Posterior vena cava (tissue), 2 donors: Measurements from ENCODE around the gene CNTNAP2. TPM values are rescaled to one million over a fixed set of nuclear protein-coding genes. Genes with fewer than 3 reads are reported as not detected.
"Not testable (repeated sequence)": the region's sequence is repeated elsewhere in the genome, so short reads cannot be mapped to it uniquely, and the experiment has no call there.

Experiments used
- DNase-seq: peaks from one replicate; pipeline ENCODE4 v3.0.0-alpha.2; 2020; ENCODE audit warnings: low spot score
- intact Hi-C, 2 donors: fragments of 100-400 bp; cut with DNase I; formaldehyde crosslinking; loops; one replicate each; pipeline versions ENCODE4 v1.14.1 to v1.14.2; 2022 to 2023
- total RNA-seq, 2 donors: library from RNA; stranded (reverse); fragmentation: NEBNext Ultra II Directional; extraction: Animal tissue kit (Norgen Biotek cat#: 25700); gene quantifications; one replicate each; pipeline ENCODE4 v1.2.1, GENCODE V29; 2021
- donor health status: DM: yes; HTN: yes; CAD: no.
- donor health status: DM: yes; HTN: yes; CAD: no.

Gene CNTNAP2
- total RNA-seq, 2 donors from 2014 or later: not detected

DNA sequence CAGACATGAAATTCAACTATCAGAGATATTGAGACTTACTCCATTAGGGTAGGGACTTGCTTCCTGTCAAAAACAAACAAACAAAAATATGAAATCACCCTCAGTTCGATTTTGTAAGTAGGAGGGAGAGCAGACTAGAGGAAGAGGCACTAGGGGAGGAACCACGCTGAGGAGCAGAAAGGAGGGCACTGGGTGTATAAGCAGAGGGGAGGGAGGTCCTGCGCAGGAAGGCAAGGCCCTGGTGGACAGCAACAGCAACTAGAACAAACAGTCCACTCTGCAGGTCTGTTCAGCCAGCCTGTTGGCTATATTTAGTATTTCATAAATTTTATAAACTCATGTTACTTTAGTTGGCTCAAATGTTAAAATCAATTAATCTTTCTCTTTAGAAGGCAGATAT, 1536.9 kb downstream of the CNTNAP2 start:
- DNase-seq: no peak
- intact Hi-C loops: no loop called here

DNA sequence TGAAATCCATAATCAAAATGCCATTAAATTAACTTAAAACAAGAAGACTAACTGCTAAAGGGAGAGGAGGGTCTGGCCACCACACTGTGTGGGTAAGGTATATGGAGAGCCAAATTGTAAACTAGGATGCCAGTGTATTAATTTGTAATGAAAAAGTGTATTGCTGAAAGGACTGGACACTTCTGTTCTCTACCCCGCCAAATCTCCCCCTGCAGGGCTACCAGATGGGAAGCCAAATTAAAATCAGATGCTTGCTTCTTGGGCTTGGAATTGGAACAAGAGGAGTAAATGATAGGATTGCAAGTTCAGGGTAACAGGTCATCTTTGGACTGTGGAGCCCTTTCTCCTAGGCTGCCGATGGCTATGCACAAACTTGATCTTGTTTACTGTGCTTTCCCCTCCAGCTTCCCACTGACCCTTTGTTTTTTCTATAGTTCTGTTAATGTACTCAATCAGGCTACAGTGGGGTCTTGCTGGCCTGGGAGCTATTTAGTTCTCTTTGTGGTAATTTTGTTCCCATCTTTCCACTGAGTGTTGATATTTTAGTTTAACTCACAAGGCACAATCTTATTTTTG, 1541.9 kb downstream of the CNTNAP2 start:
- no peak for DNase-seq
- intact Hi-C loops: no loop called here

- intact Hi-C loops: no loop called here
- no peak for DNase-seq
Observed at GRCh38 chr7:147659036-147659995, 1542.7 kb downstream of the CNTNAP2 start.

DNA sequence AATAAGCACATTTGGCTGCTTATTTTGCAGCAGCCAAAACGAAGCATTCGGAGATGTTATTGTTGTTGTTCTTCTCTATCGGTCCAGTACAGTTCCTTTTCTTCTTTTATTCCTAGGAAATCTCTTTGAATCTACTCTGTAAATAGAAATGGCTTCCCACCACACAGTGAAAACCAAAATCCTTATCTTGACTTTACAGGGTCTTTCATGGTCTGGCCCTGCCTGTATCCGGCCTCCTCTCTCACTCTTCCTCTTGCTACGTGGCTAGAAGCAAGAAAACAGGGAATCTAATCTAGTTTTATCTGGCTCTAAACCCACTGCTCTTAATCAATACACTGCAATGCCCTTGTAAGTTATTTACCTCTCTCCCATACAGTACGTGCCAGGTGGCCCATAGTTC, 1547.9 kb downstream of the CNTNAP2 start:
- intact Hi-C loops: no loop called here
- DNase-seq: no peak

- intact Hi-C loops: no loop called here
- peak; percentile 56 for DNase-seq
Observed at GRCh38 chr7:147670759-147671158, 1554.2 kb downstream of the CNTNAP2 start.

DNA sequence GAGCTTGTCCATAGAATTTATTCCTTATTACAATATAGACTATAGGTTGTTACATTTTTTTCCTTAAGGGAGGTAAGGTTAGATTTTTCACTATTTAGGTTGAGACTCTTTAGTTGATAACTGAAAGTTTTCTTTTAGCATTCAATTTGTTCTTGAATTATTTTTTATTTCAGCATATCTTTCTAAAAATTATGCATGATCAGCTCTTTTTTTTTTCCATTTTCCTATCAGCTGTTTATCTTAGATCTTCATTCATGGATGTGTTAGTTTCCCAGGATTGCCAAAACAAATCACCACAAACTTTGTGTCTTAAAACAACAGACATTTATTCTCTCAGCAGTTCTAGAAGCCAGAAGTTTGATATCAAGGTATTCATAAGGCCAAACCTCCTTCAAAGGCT, 1558.1 kb downstream of the CNTNAP2 start:
- intact Hi-C loops: no loop called here
- DNase-seq: no peak

DNA sequence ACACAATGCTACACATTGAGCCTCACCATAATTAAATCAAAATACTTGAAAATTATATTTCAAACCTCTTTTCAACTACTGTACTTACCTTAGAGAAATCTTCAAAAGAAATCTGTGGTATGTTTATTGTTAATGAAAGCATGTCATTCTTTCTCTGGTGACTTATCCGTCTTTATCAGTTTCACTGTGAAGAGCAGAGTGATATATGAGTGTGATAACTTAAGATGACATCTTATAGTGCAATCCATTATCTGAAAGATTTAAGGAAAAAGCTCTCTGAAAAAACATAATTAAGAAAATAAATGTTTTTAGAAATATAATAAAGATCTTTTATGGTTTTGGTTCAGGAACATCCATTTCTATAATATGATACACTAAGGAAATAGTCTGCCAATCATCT, 1562.3 kb downstream of the CNTNAP2 start:
- intact Hi-C loops: no loop called here

DNA sequence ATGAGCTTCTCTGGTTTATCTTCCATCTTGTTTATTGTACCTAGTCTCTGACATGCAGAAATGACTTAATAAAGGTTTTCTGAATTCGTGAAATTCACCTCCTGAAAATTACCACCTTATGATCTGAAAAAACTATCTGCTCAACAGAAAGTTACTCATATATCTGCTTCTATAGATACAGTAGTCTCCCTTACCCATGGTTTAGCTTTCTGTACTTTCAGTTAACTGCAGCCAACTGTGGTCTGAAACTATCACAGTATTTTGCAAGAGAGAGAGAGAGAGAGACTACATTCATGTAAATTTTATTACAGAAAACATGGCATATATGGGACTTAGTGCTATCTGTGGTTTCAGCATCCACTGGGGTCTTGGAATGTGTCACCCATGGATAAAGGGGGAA, 1564.9 kb downstream of the CNTNAP2 start:
- intact Hi-C loops: no loop called here
- no peak for DNase-seq

More for the DNA sequence above, 1562.3 kb downstream of the CNTNAP2 start:
- no peak for DNase-seq

DNA sequence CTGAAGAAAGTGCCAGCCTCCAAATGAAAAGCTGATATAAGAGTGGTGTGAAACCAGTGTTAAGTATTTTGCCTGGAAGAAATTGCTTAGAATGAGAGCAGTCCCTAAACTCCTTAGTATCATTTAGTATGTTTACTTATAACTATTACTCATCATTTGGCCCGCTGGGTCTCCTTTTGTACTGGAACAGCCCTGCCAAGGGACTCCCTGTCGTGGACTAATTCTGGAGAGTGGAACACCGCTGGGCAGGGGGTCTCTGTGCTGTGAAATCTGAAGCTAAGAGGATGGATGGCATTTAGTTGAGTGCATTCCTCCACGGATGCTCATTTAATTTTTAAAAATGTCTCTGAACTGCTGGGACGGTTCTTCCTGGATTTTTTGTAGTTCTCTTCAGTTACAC, 1584.1 kb downstream of the CNTNAP2 start:
- no peak for DNase-seq
- intact Hi-C loops: no loop called here

DNA sequence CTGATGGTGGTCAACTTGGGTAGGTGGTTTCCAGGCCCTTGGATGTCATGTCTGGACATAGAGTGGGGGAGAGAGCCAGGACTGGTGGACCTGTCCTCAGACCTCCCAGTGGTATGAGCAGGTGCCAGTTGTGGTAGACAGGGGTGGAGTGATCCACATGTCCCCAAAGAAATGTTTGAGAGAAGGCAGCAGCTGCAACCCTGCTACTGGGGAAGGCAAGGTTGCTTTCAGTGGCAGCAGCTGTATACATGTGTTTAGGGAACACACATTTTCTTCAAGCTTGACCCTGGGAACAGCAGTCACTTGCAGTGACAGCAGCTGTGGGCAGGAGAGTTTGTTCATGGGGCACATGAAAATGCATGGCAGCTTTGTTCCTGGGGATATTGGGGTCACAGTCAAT, 1591.3 kb downstream of the CNTNAP2 start:
- intact Hi-C loops: no loop called here
- no peak for DNase-seq

- DNase-seq: no peak
- intact Hi-C loops: no loop called here
Observed at GRCh38 chr7:147708871-147709270, 1592.3 kb downstream of the CNTNAP2 start.

DNA sequence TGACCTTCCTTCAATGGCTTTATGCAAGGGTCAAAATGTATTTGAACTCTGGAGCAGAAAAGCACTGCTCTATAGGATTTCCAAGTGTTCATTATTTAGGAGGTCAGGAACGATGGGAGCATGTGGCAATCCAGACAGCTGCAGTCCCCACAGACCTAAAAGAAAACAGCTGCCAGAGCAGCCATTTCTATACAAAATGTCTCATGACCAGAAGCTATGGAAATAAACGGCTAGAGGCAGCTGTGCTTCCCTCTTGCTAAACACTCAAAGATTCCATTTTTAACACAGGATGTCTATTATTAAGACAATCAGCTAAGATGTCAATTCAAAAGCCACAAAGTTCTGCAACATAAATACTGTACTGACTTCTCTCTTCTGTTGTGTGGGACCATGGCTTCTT, 1594.8 kb downstream of the CNTNAP2 start:
- intact Hi-C loops: no loop called here
- DNase-seq: no peak

GRCh38 chr7:147721962-147722830, 1605.6 kb downstream of the CNTNAP2 start:
- no peak for DNase-seq
- intact Hi-C loops: no loop called here

- no peak for DNase-seq
- intact Hi-C loops: no loop called here
Observed at GRCh38 chr7:147723536-147723935, 1606.9 kb downstream of the CNTNAP2 start.

DNA sequence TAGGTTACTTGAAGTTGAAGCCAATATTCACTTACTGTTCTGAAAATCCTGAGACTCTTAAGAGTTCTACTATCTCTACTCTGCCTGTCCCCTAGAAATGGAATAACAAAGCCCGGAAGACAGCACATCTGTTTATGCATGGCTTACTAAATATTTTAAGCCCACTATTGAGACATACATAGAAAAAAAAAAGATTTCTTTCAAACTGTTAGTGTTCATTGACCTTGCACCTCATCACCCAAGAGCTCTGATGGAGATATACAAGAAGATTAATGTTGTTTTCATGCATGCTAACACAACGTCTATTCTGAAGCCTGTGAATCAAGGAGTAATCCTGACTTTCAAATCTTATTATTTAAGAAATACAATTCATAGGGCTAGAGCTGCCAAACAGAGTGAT, 1614.7 kb downstream of the CNTNAP2 start:
- DNase-seq: no peak
- intact Hi-C loops: no loop called here

- DNase-seq, intact Hi-C loops: not testable (repeated sequence)
Observed at GRCh38 chr7:147737559-147738214, 1621.1 kb downstream of the CNTNAP2 start.

DNA sequence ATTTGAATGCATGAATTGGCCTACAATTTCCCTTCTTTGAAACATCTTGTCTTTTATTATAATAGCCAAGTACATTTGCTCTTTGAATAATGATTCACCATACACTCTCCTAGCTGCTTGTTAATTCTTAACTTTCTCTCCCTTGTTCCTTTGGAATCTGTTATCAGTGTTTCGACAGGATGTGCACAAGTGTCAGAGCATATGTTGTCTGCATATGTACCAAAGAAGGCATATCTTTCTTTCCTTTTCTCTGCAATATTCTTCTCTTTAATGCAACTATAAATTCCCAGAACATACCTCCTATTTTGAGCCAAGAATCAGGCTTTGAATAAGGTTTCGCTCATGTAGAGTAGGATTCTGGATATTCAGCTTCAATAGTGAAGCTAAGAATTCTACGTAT, 1625.7 kb downstream of the CNTNAP2 start:
- no peak for DNase-seq
- intact Hi-C loops: no loop called here

GRCh38 chr7:147756300-147756699, 1639.7 kb downstream of the CNTNAP2 start:
- intact Hi-C loops: no loop called here
- no peak for DNase-seq

- intact Hi-C loops: no loop called here
- no peak for DNase-seq
Observed at GRCh38 chr7:147759327-147759943, 1642.8 kb downstream of the CNTNAP2 start.
